ENCODE data around the gene OXSR1. TPM values are rescaled to one million over a fixed set of nuclear protein-coding genes. Genes with fewer than 3 reads are reported as not detected.
"Not testable (repeated sequence)": the region's sequence is repeated elsewhere in the genome, so short reads cannot be mapped to it uniquely, and the experiment has no call there.

Gene OXSR1
- total and polyA plus RNA-seq, 2 of the 13 experiments (the other 11 are each of a cell fraction or from before 2014, with no cell fraction given), result 27.4 to 32.6 TPM

DNA sequence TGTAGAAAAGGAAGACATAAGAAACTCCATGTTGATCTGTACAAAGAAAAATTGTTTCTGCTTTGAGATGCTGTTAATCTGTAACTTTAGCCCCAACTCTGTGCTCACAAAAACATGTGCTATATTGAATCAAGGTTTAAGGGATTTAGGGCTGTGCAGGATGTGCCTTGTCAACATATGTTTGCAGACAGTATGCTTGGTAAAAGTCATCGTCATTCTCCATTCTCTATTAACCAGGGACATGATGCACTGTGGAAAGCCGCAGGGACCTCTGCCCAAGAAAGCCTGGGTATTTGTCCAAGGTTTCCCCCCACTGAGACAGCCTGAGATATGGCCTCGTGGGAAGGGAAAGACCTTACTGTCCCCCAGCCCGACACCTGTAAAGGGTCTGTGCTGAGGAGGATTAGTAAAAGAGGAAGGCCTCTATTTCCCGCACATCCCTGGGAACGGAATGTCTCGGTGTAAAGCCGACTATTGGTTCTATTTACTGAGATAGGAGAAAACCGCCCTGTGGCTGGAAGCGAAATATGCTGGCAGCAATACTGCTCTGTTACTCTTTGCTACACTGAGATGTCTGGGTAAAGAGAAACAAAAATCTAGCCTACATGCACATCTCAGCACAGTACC, 30.7 kb upstream of the OXSR1 start (continued):
- TF ChIP-seq, protein P1, sequence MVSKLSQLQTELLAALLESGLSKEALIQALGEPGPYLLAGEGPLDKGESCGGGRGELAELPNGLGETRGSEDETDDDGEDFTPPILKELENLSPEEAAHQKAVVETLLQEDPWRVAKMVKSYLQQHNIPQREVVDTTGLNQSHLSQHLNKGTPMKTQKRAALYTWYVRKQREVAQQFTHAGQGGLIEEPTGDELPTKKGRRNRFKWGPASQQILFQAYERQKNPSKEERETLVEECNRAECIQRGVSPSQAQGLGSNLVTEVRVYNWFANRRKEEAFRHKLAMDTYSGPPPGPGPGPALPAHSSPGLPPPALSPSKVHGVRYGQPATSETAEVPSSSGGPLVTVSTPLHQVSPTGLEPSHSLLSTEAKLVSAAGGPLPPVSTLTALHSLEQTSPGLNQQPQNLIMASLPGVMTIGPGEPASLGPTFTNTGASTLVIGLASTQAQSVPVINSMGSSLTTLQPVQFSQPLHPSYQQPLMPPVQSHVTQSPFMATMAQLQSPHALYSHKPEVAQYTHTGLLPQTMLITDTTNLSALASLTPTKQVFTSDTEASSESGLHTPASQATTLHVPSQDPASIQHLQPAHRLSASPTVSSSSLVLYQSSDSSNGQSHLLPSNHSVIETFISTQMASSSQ (IDR thresholded peaks at IDR 0.05; ENCODE audit: low read depth), result peak; percentile 82
- TF ChIP-seq, protein P1 (CRISPR knock-in tag; IDR thresholded peaks at IDR 0.05; ENCODE audit: borderline replicate concordance), result peak; percentile 76; the same call in 1 of the 2 replicates
- 0 out of 2 replicates have a peak, but pooled peaks have one; percentile 25 for TF ChIP-seq HOXD1 (CRISPR knock-in tag; IDR thresholded peaks at IDR 0.05)
- peak; percentile 44; the same call in 1 of the 2 replicates for TF ChIP-seq FOXO1 (CRISPR knock-in tag; IDR thresholded peaks at IDR 0.05)
- TF ChIP-seq ZNF414 (CRISPR knock-in tag; IDR thresholded peaks at IDR 0.05), result peak; percentile 2; the same call in 1 of the 2 replicates
- peak in 1 of 2 experiments; percentile 75; a peak in 2 of 4 replicates for TF ChIP-seq EP300 (IDR thresholded peaks at IDR 0.05; ENCODE audit: low read depth in 2 of 2, low read length in 2 of 2)
- not testable (repeated sequence) for TF ChIP-seq EP300 (CRISPR knock-in tag; IDR thresholded peaks at IDR 0.05; ENCODE audit: borderline replicate concordance); NONO (IDR thresholded peaks at IDR 0.05); FOXA1 (IDR thresholded peaks at IDR 0.05)
- peak; percentile 50; the same call in 1 of the 2 replicates for TF ChIP-seq DRAP1 (CRISPR knock-in tag; IDR thresholded peaks at IDR 0.05)
- TF ChIP-seq ZNF317 (CRISPR knock-in tag; IDR thresholded peaks at IDR 0.05), result peak; percentile 96
- TF ChIP-seq DMAP1 (CRISPR knock-in tag; IDR thresholded peaks at IDR 0.05), result 0 out of 2 replicates have a peak, but pooled peaks have one; percentile 19
- peak; percentile 25; the same call in 1 of the 2 replicates for TF ChIP-seq MIER3 (CRISPR knock-in tag; IDR thresholded peaks at IDR 0.05; ENCODE audit: borderline replicate concordance)
- peak; percentile 44; the same call in 1 of the 2 replicates for TF ChIP-seq RERE (CRISPR knock-in tag; IDR thresholded peaks at IDR 0.05; ENCODE audit: low read depth)
- TF ChIP-seq ZNF614 (CRISPR knock-in tag; IDR thresholded peaks at IDR 0.05; ENCODE audit: borderline replicate concordance), result peak; percentile 62; the same call in 1 of the 2 replicates
- TF ChIP-seq ZBTB21 (CRISPR knock-in tag; IDR thresholded peaks at IDR 0.05), result 0 out of 2 replicates have a peak, but pooled peaks have one; percentile 3
- TF ChIP-seq POLR2A (IDR thresholded peaks at IDR 0.05; ENCODE audit: insufficient read depth in 1 of 2, low read depth in 2 of 2, low read length in 2 of 2), result peak in 1 of 2 experiments; percentile 42; a peak in 1 of 4 replicates
- peak; percentile 40; the same call in 1 of the 2 replicates for TF ChIP-seq NONO (CRISPR knock-in tag; conservative IDR thresholded peaks at IDR 0.05)
- TF ChIP-seq THAP11 (CRISPR knock-in tag; IDR thresholded peaks at IDR 0.05), result peak; percentile 15; the same call in 1 of the 2 replicates
- TF ChIP-seq FOXA1 (CRISPR knock-in tag; IDR thresholded peaks at IDR 0.05), result peak; percentile 56
- peak; percentile 68 for TF ChIP-seq RBFOX2 (IDR thresholded peaks at IDR 0.05; ENCODE audit: low read depth, low read length)
